Fibroblast of skin of scalp (primary cell): ENCODE results near the gene CZIB.
A peak's percentile ranks its signal among the peaks of the same experiment; 100 is the strongest.
"Not testable (repeated sequence)": the region's sequence is repeated elsewhere in the genome, so short reads cannot be mapped to it uniquely, and the experiment has no call there.

ENCODE experiments used
- DNase-seq: peaks from one replicate; pipeline ENCODE4 v3.0.0-alpha.2; 2013

CZIB gene

GRCh38 chr1:53238197-53239155 is 18.0 kb upstream of the CZIB start, which contains the start of gene MAGOH:
Gene MAGOH (minus strand): TSS chr1:53238518. CDS start chr1:53238448, 70 bp downstream.
- DNase-seq, result peak; percentile 97

GRCh38 chr1:53237638-53238037 is 17.2 kb upstream of the CZIB start:
- DNase-seq, result no peak

GRCh38 chr1:53220962-53221286 is 490 bp upstream of the CZIB start:
- DNase-seq, result no peak

- DNase-seq, result no peak
Observed at GRCh38 chr1:53219711-53220110, 723 bp downstream of the CZIB start.

- no peak for DNase-seq
Observed at GRCh38 chr1:53218201-53218600, 2.2 kb downstream of the CZIB start.

GRCh38 chr1:53214376-53214940 is 6.0 kb downstream of the CZIB start:
- no peak for DNase-seq

GRCh38 chr1:53210954-53211353 is 9.5 kb downstream of the CZIB start:
- no peak for DNase-seq

- no peak for DNase-seq
Observed at GRCh38 chr1:53210352-53210751, 10.1 kb downstream of the CZIB start.

- no peak for DNase-seq
Observed at GRCh38 chr1:53207726-53208125, 12.7 kb downstream of the CZIB start.

- DNase-seq, result no peak
Observed at GRCh38 chr1:53206735-53207379, 13.6 kb downstream of the CZIB start.

GRCh38 chr1:53206083-53206685 is 14.2 kb downstream of the CZIB start:
- DNase-seq, result not testable (repeated sequence)

GRCh38 chr1:53205496-53205895 is 14.9 kb downstream of the CZIB start:
- not testable (repeated sequence) for DNase-seq

GRCh38 chr1:53203466-53203865 is 17.0 kb downstream of the CZIB start:
- no peak for DNase-seq

- peak; percentile 32 for DNase-seq
Observed at GRCh38 chr1:53198241-53198651, 22.2 kb downstream of the CZIB start.

- peak; percentile 29 for DNase-seq
Observed at GRCh38 chr1:53197291-53198200, 22.9 kb downstream of the CZIB start.

GRCh38 chr1:53196485-53197290 is 23.7 kb downstream of the CZIB start, which contains the start of gene CPT2:
Gene CPT2 (plus strand): TSS chr1:53196824. CDS start chr1:53196944, 120 bp downstream.
- DNase-seq, result peak; percentile 93

GRCh38 chr1:53196017-53196484 is 24.4 kb downstream of the CZIB start:
- DNase-seq, result no peak

GRCh38 chr1:53195246-53196016 is 25.0 kb downstream of the CZIB start:
- no peak for DNase-seq

GRCh38 chr1:53190210-53190611 is 30.2 kb downstream of the CZIB start:
- no peak for DNase-seq

- no peak for DNase-seq
Observed at GRCh38 chr1:53189061-53189460, 31.4 kb downstream of the CZIB start.
